LNCaP clone FGC (cell line): ENCODE measurements around the gene SMAD6.

Experiments used
- DNase-seq: peaks from one replicate; pipeline ENCODE4 v3.0.0-alpha.2; 2011; ENCODE audit warnings: low read depth
- H3K4me3 ChIP-seq: 2 replicates; pipeline ENCODE4 v1.5.1; 2011; ENCODE audit warnings: mild to moderate bottlenecking, low read depth, low read length, control low read depth
- CTCF ChIP-seq: IDR thresholded peaks from 2 replicates; pipeline ENCODE4 v1.5.1; 2012; ENCODE audit warnings: mild to moderate bottlenecking; ENCODE audit not compliant: control insufficient read depth, insufficient read depth; ENCODE audit errors: extremely low read depth

The SMAD6 gene

GRCh38 chr15:66723826-66724731, 22.0 kb downstream of the SMAD6 start:
- no peak overlapping the region for H3K4me3 ChIP-seq
- no peak for DNase-seq
- TF ChIP-seq CTCF: no peak

GRCh38 chr15:66724732-66725463, 22.9 kb downstream of the SMAD6 start:
- no peak for TF ChIP-seq CTCF
- no peak for DNase-seq
- no peak overlapping the region for H3K4me3 ChIP-seq

- H3K4me3 ChIP-seq: no peak overlapping the region
- TF ChIP-seq CTCF: no peak
- no peak for DNase-seq
Measured at GRCh38 chr15:66725464-66725785, 23.4 kb downstream of the SMAD6 start.

- no peak for DNase-seq
- TF ChIP-seq CTCF: no peak
- H3K4me3 ChIP-seq: no peak overlapping the region
Measured at GRCh38 chr15:66726386-66726785, 24.4 kb downstream of the SMAD6 start.

GRCh38 chr15:66729331-66729951, 27.4 kb downstream of the SMAD6 start:
- H3K4me3 ChIP-seq: no peak overlapping the region
- DNase-seq: no peak
- TF ChIP-seq CTCF: no peak

- H3K4me3 ChIP-seq: no peak overlapping the region
- DNase-seq: no peak
- no peak for TF ChIP-seq CTCF
Measured at GRCh38 chr15:66730168-66731021, 28.4 kb downstream of the SMAD6 start.
